Naive thymus-derived CD4-positive, alpha-beta T cell (primary cell): ENCODE data around the gene CCR1. TPM values are rescaled to one million over a fixed set of nuclear protein-coding genes. Genes with fewer than 3 reads are reported as not detected.
A peak's percentile ranks its signal among the peaks of the same experiment; 100 is the strongest.
"Not testable (repeated sequence)": the region's sequence is repeated elsewhere in the genome, so short reads cannot be mapped to it uniquely, and the experiment has no call there.

ENCODE experiments used
- ATAC-seq: fragments of 150-1000 bp; cut with Tn5 transposase; 2 replicates; pipeline ENCODE4 v1.10.0; 2021; ENCODE audit warnings: mild to moderate bottlenecking, moderate library complexity
- CTCF ChIA-PET: fragments of 350-600 bp; sonication (Branson Sonifier 250); formaldehyde crosslinking; loops from one replicate; lab custom pipeline; 2021; ENCODE audit warnings: antibody characterized with exemption; lab: Charles Lee
- POLR2A ChIA-PET: fragments of 350-600 bp; sonication (Branson Sonifier 250); formaldehyde crosslinking; loops from one replicate; lab custom pipeline; 2021; ENCODE audit warnings: antibody characterized with exemption, inconsistent platforms; lab: Charles Lee
- DNase-seq, 9 donors: peaks; one replicate each; pipeline versions ENCODE4 v3.0.0 to v3.0.0-alpha.2; 2020 to 2022; ENCODE audit warnings: mixed read lengths in 1 of 9
- H3K27ac ChIP-seq: one replicate; pipeline ENCODE4 v1.7.0; 2013; ENCODE audit warnings: mild to moderate bottlenecking, low read depth, low read length, moderate library complexity
- H3K27me3 ChIP-seq, 2 donors: one replicate each; pipeline ENCODE4 v1.7.0; 2013; ENCODE audit warnings: low read length in 2 of 2, mild to moderate bottlenecking in 2 of 2, moderate library complexity in 2 of 2; ENCODE audit not compliant: control insufficient read depth in 2 of 2, insufficient read depth in 2 of 2
- H3K36me3 ChIP-seq, 3 experiments: 1 replicate in 2 of 3; 2 replicates in 1 of 3; pipeline ENCODE4 v1.7.0; 2013; ENCODE audit warnings: low read length in 3 of 3, mild to moderate bottlenecking in 3 of 3, moderate library complexity in 1 of 3; ENCODE audit not compliant: insufficient read depth in 3 of 3, control insufficient read depth in 2 of 3
- H3K4me1 ChIP-seq, 2 donors: one replicate each; pipeline ENCODE4 v1.7.0; 2013; ENCODE audit warnings: low read length in 2 of 2, mild to moderate bottlenecking in 2 of 2, moderate library complexity in 1 of 2; ENCODE audit not compliant: control insufficient read depth in 2 of 2, insufficient read depth in 2 of 2
- H3K4me3 ChIP-seq: 2 replicates; pipeline ENCODE4 v1.7.0; 2013; ENCODE audit warnings: mild to moderate bottlenecking, low read length
- H3K9me3 ChIP-seq, 3 experiments: 1 replicate in 2 of 3; 2 replicates in 1 of 3; pipeline ENCODE4 v1.7.0; 2013; ENCODE audit warnings: low read length in 3 of 3; ENCODE audit not compliant: control insufficient read depth in 2 of 3
- H3K27ac Mint-ChIP-seq, 9 donors: one replicate each; pipeline ENCODE4 v1.8.0; 2020 to 2022; ENCODE audit warnings: mixed read lengths in 9 of 9, mild to moderate bottlenecking in 8 of 9, moderate library complexity in 5 of 9, inconsistent platforms in 2 of 9
- H3K27me3 Mint-ChIP-seq, 5 donors: one replicate each; pipeline ENCODE4 v1.8.0; 2021 to 2022; ENCODE audit warnings: mixed read lengths in 5 of 5, mild to moderate bottlenecking in 1 of 5
- H3K36me3 Mint-ChIP-seq, 5 donors: one replicate each; pipeline ENCODE4 v1.8.0; 2020 to 2022; ENCODE audit warnings: mixed read lengths in 5 of 5, mild to moderate bottlenecking in 3 of 5, inconsistent platforms in 1 of 5
- H3K4me1 Mint-ChIP-seq, 7 donors: one replicate each; pipeline ENCODE4 v1.8.0; 2020 to 2022; ENCODE audit warnings: mixed read lengths in 7 of 7, mild to moderate bottlenecking in 3 of 7, inconsistent platforms in 1 of 7
- H3K4me3 Mint-ChIP-seq, 10 donors: one replicate each; pipeline ENCODE4 v1.8.0; 2020 to 2022; ENCODE audit warnings: mild to moderate bottlenecking in 10 of 10, mixed read lengths in 10 of 10, moderate library complexity in 6 of 10, inconsistent platforms in 2 of 10
- H3K9me3 Mint-ChIP-seq, 11 donors: one replicate each; pipeline ENCODE4 v1.8.0; 2020 to 2022; ENCODE audit warnings: mixed read lengths in 11 of 11, mild to moderate bottlenecking in 4 of 11, inconsistent platforms in 1 of 11, moderate library complexity in 1 of 11
- intact Hi-C, 2 donors: fragments of 100-400 bp; cut with micrococcal nuclease; formaldehyde crosslinking; loops; one replicate each; pipeline ENCODE4 v1.15.1; 2023
- polyA plus RNA-seq, 2 donors: library from polyadenylated mRNA; unstranded; fragments of 300-500 nt; fragmentation: Illumina TruSeq; gene quantifications; one replicate each; pipeline ENCODE4 v1.2.3, GENCODE V29; 2021
- total RNA-seq, 6 experiments: library from RNA in 5 of 6; stranded (reverse) in 5 of 6; gene quantifications; 1 replicate in 5 of 6; 2 replicates in 1 of 6; pipeline ENCODE4 v1.2.3 and lab custom pipeline; 2021 to 2026

The CCR1 gene
- total and polyA plus RNA-seq, 7 experiments from 2014 or later = 0.08 to 27.6 (median 2.6) TPM

GRCh38 chr3:46163556-46164041, 44.5 kb downstream of the CCR1 start:
- DNase-seq (no peak), ATAC-seq (no peak)
- no peaks in the 10 kb centered on the region for H3K9me3 ChIP-seq
- H3K4me1 ChIP-seq = no peaks in the 10 kb centered on the region
- no peak overlapping the region for H3K4me3 ChIP-seq
- H3K4me3 Mint-ChIP-seq = no peak overlapping the region
- H3K27me3 ChIP-seq = no peaks in the 10 kb centered on the region
- H3K4me1 Mint-ChIP-seq = no peaks in the 10 kb centered on the region
- H3K36me3 Mint-ChIP-seq = peaks cover 0 to 31% (median 0%) of the 10 kb centered on the region in 5 donors
- POLR2A ChIA-PET = no interaction called here
- no peak overlapping the region for H3K27ac ChIP-seq
- H3K36me3 ChIP-seq = no peaks in the 10 kb centered on the region
- peaks cover 0 to 25% (median 2%) of the 10 kb centered on the region in 11 donors for H3K9me3 Mint-ChIP-seq
- no peak overlapping the region for H3K27ac Mint-ChIP-seq
- intact Hi-C loops = no loop called here
- peaks cover 0 to 71% (median 0%) of the 10 kb centered on the region in 5 donors for H3K27me3 Mint-ChIP-seq
- CTCF ChIA-PET = no interaction called here

- Histone ChIP-seq H3K9me3 (no peaks in the 10 kb centered on the region), H3K27me3 (no peaks in the 10 kb centered on the region), H3K36me3 (no peaks in the 10 kb centered on the region), H3K4me3 (no peak overlapping the region), H3K27ac (no peak overlapping the region), H3K4me1 (no peaks in the 10 kb centered on the region)
- intact Hi-C loops = no loop called here
- no peak overlapping the region for H3K27ac Mint-ChIP-seq
- CTCF ChIA-PET = no interaction called here
- H3K4me1 Mint-ChIP-seq = no peaks in the 10 kb centered on the region
- H3K9me3 Mint-ChIP-seq = peaks cover 0 to 22% (median 2%) of the 10 kb centered on the region in 11 donors
- peaks cover 0 to 71% (median 0%) of the 10 kb centered on the region in 5 donors for H3K27me3 Mint-ChIP-seq
- H3K4me3 Mint-ChIP-seq = no peak overlapping the region
- DNase-seq = no peak
- POLR2A ChIA-PET = no interaction called here
- no peak for ATAC-seq
- peaks cover 0 to 28% (median 0%) of the 10 kb centered on the region in 5 donors for H3K36me3 Mint-ChIP-seq
Observed at GRCh38 chr3:46162975-46163555, 45.0 kb downstream of the CCR1 start.

- H3K27me3 ChIP-seq, intact Hi-C loops, H3K4me3 ChIP-seq, H3K4me3 Mint-ChIP-seq, DNase-seq, H3K4me1 ChIP-seq, POLR2A ChIA-PET, H3K27ac ChIP-seq, H3K36me3 ChIP-seq, ATAC-seq, H3K27ac Mint-ChIP-seq, H3K9me3 ChIP-seq: not testable (repeated sequence)
- H3K4me1 Mint-ChIP-seq = peaks cover 0 to 13% (median 9%) of the 10 kb centered on the region in 7 donors
- peaks cover 0 to 53% (median 0%) of the 10 kb centered on the region in 5 donors for H3K27me3 Mint-ChIP-seq
- peaks cover 0 to 12% (median 0%) of the 10 kb centered on the region in 5 donors for H3K36me3 Mint-ChIP-seq
- H3K9me3 Mint-ChIP-seq = peaks cover 0 to 14% (median 0%) of the 10 kb centered on the region in 11 donors
- CTCF ChIA-PET = interaction anchor here (0.7 kb wide), 1 partner anchor 394 kb away, joined by 3 read pairs; no protein-coding TSS in a partner anchor
Observed at GRCh38 chr3:46157685-46158084, 50.4 kb downstream of the CCR1 start.

- peak overlapping the region in 2 of 9 donors; percentile 20 to 23 for H3K27ac Mint-ChIP-seq
- ChIA-PET CTCF (no interaction called here), POLR2A (no interaction called here)
- no peak overlapping the region for H3K27ac ChIP-seq
- H3K4me3 ChIP-seq = no peak overlapping the region
- H3K36me3 ChIP-seq = no peaks in the 10 kb centered on the region
- DNase-seq (no peak), ATAC-seq (no peak)
- H3K4me1 ChIP-seq = peaks cover 8 to 9% of the 10 kb centered on the region in 2 donors
- H3K4me3 Mint-ChIP-seq = no peak overlapping the region
- peaks cover 0 to 13% (median 9%) of the 10 kb centered on the region in 7 donors for H3K4me1 Mint-ChIP-seq
- H3K36me3 Mint-ChIP-seq = peaks cover 0 to 7% (median 0%) of the 10 kb centered on the region in 5 donors
- no peaks in the 10 kb centered on the region for H3K27me3 ChIP-seq
- intact Hi-C loops = no loop called here
- peaks cover 0 to 34% (median 0%) of the 10 kb centered on the region in 5 donors for H3K27me3 Mint-ChIP-seq
- H3K9me3 Mint-ChIP-seq = peaks cover 0 to 14% (median 0%) of the 10 kb centered on the region in 11 donors
- H3K9me3 ChIP-seq = no peaks in the 10 kb centered on the region
Observed at GRCh38 chr3:46154311-46154710, 53.8 kb downstream of the CCR1 start.

Other genes with a start within 250 kb of the CCR1 start
- 10 to 100 TPM; 20.0 to 27.5 (median 22.9) TPM for gene FYCO1, start 212.5 kb downstream of the CCR1 start, total RNA-seq
- gene FYCO1, start 212.5 kb downstream of the CCR1 start, polyA plus RNA-seq = 1 to 10 TPM in 1 of 2 donors, under 1 TPM in 1; 0.95 to 6.5 TPM
- under 1 TPM in 2 of 5 experiments, not detected in 3; 0.05 to 0.88 TPM for gene XCR1, start 180.8 kb downstream of the CCR1 start, total RNA-seq
- gene XCR1, start 180.8 kb downstream of the CCR1 start, polyA plus RNA-seq = not detected
- 1 to 10 TPM in 2 of 5 experiments, under 1 TPM in 1, not detected in 2; 0.17 to 7.4 (median 2.4) TPM for gene CCR3, start 34.1 kb upstream of the CCR1 start, total RNA-seq
- not detected for gene CCR3, start 34.1 kb upstream of the CCR1 start, polyA plus RNA-seq
- gene CCR2, start 145.8 kb upstream of the CCR1 start, total RNA-seq = 10 to 100 TPM in 2 of 5 experiments, 1 to 10 TPM in 1, under 1 TPM in 2; 0.41 to 34.9 (median 2.0) TPM
- gene CCR2, start 145.8 kb upstream of the CCR1 start, polyA plus RNA-seq = under 1 TPM in 1 of 2 donors, not detected in 1; 0.13 TPM
- gene CCR5, start 162.6 kb upstream of the CCR1 start, total RNA-seq = 10 to 100 TPM in 1 of 5 experiments, 1 to 10 TPM in 1, under 1 TPM in 3; 0.66 to 22.5 (median 0.95) TPM
- gene CCR5, start 162.6 kb upstream of the CCR1 start, polyA plus RNA-seq = not detected
- gene CCRL2, start 198.9 kb upstream of the CCR1 start, total RNA-seq = 10 to 100 TPM in 1 of 5 experiments, 1 to 10 TPM in 2, under 1 TPM in 2; 0.35 to 20.5 (median 5.0) TPM
- 1 to 10 TPM in 1 of 2 donors, under 1 TPM in 1; 0.34 to 1.3 TPM for gene CCRL2, start 198.9 kb upstream of the CCR1 start, polyA plus RNA-seq